Astrocyte of the cerebellum (primary cell): Measurements from ENCODE around the gene PCNX2.

Experiments
- DNase-seq: peaks from one replicate; pipeline ENCODE4 v3.0.0-alpha.2; 2011; ENCODE audit warnings: low read depth
- H3K4me3 ChIP-seq: 2 replicates; pipeline ENCODE4 v1.5.1; 2011; ENCODE audit warnings: mild to moderate bottlenecking, low read depth, low read length, moderate library complexity
- in situ Hi-C: cut with HindIII; loops from 2 replicates; pipeline ENCODE4 v1.10.0; 2017; ENCODE audit warnings: low sequenced_read_pairs
- TF ChIP-seq, protein P1 (sequence below): IDR thresholded peaks from 2 replicates; pipeline ENCODE4 v1.5.1; 2012; ENCODE audit warnings: low read length, low read depth, moderate library complexity, mild to moderate bottlenecking; ENCODE audit errors: missing control alignments

The PCNX2 gene

DNA sequence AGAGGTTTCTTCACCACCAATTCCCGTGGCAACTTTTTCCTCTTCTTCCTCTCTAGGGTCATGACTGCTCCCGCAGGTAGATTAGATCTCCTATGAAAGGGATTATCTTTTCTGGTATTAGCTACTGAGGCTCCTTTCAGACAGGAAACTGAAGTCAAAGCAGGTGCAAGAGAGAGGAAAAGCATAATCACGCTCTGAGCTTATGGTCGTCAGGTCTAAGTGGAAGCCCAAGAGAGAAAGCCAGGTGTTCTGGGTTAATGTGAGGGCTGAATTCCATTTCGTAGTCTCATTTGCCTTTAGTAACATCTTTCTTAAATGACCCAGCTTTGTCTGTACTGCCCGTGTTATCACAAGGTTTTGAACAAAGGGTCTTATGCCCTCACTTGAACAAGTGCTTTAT is 23.7 kb upstream of the PCNX2 start:
- in situ Hi-C loops = no loop called here
- TF ChIP-seq, protein P1, sequence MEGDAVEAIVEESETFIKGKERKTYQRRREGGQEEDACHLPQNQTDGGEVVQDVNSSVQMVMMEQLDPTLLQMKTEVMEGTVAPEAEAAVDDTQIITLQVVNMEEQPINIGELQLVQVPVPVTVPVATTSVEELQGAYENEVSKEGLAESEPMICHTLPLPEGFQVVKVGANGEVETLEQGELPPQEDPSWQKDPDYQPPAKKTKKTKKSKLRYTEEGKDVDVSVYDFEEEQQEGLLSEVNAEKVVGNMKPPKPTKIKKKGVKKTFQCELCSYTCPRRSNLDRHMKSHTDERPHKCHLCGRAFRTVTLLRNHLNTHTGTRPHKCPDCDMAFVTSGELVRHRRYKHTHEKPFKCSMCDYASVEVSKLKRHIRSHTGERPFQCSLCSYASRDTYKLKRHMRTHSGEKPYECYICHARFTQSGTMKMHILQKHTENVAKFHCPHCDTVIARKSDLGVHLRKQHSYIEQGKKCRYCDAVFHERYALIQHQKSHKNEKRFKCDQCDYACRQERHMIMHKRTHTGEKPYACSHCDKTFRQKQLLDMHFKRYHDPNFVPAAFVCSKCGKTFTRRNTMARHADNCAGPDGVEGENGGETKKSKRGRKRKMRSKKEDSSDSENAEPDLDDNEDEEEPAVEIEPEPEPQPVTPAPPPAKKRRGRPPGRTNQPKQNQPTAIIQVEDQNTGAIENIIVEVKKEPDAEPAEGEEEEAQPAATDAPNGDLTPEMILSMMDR = no peak
- H3K4me3 ChIP-seq = no peak overlapping the region
- no peak for DNase-seq

DNA sequence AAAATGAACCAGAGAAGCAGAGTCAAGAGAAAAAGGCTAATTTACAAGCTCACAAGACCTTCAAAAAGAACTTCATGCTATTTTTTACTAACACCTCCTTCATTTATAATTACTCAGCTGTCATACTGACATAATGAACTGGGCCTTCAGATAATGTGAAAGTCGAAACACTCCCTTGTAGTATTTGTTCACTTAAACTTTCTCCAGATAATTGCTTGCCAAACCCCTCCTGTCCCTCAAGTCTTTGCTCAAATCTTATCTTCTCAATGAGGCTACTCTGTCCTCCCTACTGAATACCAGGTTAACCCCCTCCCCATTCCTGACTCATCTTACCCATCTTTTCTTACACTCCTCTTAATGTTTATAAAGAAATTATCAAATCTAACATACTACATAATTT is 20.9 kb upstream of the PCNX2 start:
- DNase-seq = no peak
- in situ Hi-C loops = no loop called here
- H3K4me3 ChIP-seq = no peak overlapping the region
- TF ChIP-seq, protein P1 = no peak

DNA sequence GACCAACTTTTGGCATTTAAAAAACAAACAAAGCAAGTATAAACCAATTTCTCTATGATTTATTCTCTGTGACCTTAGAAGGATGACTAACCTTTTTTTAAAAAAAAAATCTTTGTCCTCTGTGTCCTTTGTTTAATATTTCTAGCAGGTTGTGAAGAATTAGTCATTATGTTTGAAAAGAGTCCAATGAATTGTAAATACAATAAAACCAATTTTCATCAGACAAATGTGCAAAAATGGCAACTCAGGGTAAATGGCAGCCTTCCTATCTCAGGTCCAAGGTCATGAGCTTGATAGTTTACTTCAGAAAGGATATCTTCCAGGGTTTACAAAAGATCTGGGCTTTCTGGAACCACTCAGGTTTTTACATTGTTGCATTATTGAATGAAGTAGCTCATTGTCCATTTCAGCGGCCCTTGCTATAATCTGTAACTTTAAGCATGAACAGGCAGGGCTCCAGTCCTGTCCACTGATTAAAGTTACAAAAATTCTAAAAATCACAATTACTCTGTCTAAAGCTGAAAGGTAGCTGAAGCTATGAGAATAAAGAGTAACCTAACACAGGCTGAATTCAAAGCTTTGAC is 20.3 kb upstream of the PCNX2 start:
- no peak for DNase-seq
- TF ChIP-seq, protein P1 = no peak
- in situ Hi-C loops = no loop called here
- no peak overlapping the region for H3K4me3 ChIP-seq

DNA sequence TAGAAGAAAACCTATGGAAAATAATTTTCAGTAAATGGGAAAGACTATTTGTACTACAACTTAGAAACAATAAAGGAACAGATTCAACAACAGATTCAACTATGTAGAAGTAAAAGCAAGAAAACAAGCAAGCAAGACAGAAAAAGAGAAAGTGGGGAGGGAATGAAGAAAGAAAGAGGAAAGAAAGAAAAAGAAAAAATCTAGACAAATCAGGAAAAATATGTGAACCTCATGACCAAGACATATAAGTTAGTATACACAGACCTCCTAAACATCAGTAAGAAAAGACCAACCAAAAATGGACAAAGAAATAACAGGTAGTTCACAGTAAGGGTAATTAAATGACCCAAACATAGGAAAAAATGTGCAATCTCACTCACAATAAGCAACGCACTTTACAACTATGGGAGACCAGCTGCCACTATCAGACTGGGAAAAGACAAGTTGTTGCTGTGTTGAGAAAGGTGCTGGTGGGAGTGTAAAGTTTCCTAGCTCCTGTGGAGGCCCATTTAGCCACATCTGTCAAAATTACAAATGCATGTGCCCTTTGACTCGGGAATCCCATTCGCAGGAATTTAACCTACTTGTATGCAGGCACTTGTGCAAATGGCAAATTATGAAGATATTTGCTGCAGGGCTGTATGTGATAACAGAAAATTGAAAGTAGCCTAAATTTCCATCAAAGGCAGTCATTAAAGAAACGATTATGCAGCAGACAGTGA is 18.1 kb upstream of the PCNX2 start:
- in situ Hi-C loops = no loop called here
- TF ChIP-seq, protein P1 = no peak
- H3K4me3 ChIP-seq = no peak overlapping the region
- DNase-seq = no peak

DNA sequence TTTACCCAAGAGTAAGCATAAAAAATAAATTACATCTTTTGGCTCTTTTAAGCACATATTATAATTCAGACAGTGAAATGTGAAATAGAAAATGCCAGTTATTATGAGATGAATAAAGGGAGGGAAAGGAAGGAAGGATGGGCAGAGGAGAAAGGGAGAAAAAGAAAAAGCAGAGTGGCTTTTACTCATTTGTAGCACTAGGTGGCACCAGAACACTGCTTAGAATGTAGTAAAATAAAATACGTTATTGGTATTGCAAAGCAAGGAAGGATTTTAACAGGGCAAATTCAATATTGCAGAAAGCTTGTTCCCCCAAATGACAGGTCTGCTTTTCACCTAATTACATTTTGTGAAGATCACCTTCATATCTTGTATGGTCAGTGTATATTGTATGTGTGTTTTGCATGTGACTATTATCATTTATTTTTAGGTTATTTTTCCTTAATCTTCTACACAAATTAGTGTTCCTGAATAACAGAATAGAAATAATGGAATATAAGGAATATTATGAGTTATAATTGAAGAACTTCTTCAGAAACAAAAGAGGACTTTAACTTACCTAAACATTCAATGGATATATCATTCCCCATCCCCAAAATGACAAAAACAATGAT is 9.1 kb upstream of the PCNX2 start:
- DNase-seq = peak; percentile 11

DNA sequence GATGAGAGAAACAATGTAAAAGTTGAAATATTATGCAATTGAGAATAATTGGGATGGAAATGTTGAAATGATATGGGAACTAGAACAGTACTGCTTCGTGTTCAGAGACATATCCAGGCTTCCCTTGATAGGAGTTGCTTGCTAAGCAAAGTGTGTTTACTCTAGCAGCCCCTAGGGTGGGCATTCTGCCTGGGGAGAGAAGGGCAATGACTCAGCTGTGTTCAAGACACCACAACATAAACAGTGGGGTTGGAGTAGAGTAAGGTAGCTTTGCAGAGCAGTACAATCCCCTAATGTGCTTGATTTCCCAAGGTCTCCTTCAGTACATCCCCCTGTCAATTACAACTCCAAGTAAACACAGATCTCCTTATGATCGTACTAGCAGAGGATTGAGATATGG is 4.8 kb upstream of the PCNX2 start:
- no peak overlapping the region for H3K4me3 ChIP-seq
- TF ChIP-seq, protein P1 = no peak
- in situ Hi-C loops = no loop called here
- peak; percentile 6 for DNase-seq

More for the DNA sequence above, 9.1 kb upstream of the PCNX2 start:
- in situ Hi-C loops = no loop called here
- H3K4me3 ChIP-seq = no peak overlapping the region
- TF ChIP-seq, protein P1 = peak; percentile 74
